Liver (tissue), 9 donors: ENCODE measurements around the gene ZNF626. TPM values are rescaled to one million over a fixed set of nuclear protein-coding genes. Genes with fewer than 3 reads are reported as not detected.

Experiments
- DNase-seq: peaks from one replicate; pipeline ENCODE4 v3.0.0-alpha.2; 2017; ENCODE audit warnings: low spot score
- H3K27ac ChIP-seq, 2 donors: one replicate each; pipeline ENCODE4 v1.7.0; 2013; ENCODE audit warnings: inconsistent platforms in 2 of 2, low read length in 2 of 2, control low read depth in 1 of 2, low read depth in 1 of 2, mild to moderate bottlenecking in 1 of 2
- H3K27me3 ChIP-seq, 4 donors: one replicate each; pipeline versions ENCODE4 v1.6.1 to v1.7.0; 2013; ENCODE audit warnings: low read length in 3 of 4, inconsistent platforms in 1 of 4, mild to moderate bottlenecking in 1 of 4, moderate library complexity in 1 of 4; ENCODE audit not compliant: control insufficient read depth in 4 of 4, insufficient read depth in 4 of 4
- H3K36me3 ChIP-seq, 4 donors: one replicate each; pipeline versions ENCODE4 v1.6.1 to v1.7.0; 2013; ENCODE audit warnings: low read length in 3 of 4, mild to moderate bottlenecking in 3 of 4, low read depth in 1 of 4, moderate library complexity in 1 of 4; ENCODE audit not compliant: control insufficient read depth in 4 of 4, insufficient read depth in 3 of 4
- H3K4me1 ChIP-seq, 4 donors: one replicate each; pipeline versions ENCODE4 v1.6.1 to v1.7.0; 2013; ENCODE audit warnings: low read length in 3 of 4, mild to moderate bottlenecking in 3 of 4, moderate library complexity in 1 of 4; ENCODE audit not compliant: control insufficient read depth in 4 of 4, insufficient read depth in 4 of 4
- H3K4me3 ChIP-seq, 3 donors: one replicate each; pipeline versions ENCODE4 v1.6.1 to v1.7.0; 2013; ENCODE audit warnings: low read length in 3 of 3, control low read depth in 1 of 3, low read depth in 1 of 3, mild to moderate bottlenecking in 1 of 3
- H3K9ac ChIP-seq, 2 donors: one replicate each; pipeline ENCODE4 v1.7.0; 2013; ENCODE audit warnings: low read length in 2 of 2, mild to moderate bottlenecking in 2 of 2, moderate library complexity in 2 of 2, control low read depth in 1 of 2, low read depth in 1 of 2
- H3K9me3 ChIP-seq, 4 donors: one replicate each; pipeline versions ENCODE4 v1.6.1 to v1.7.0; 2013; ENCODE audit warnings: low read length in 3 of 4; ENCODE audit not compliant: control insufficient read depth in 4 of 4
- CTCF ChIP-seq: fragments of 150-350 bp; IDR thresholded peaks from 2 replicates; pipeline ENCODE4 v1.5.1; 2017; ENCODE audit warnings: improper control_type of control experiment, low read depth, low read length; ENCODE audit not compliant: missing input control
- FOXA2 ChIP-seq: IDR thresholded peaks from 2 replicates; pipeline ENCODE4 v1.6.1; 2016; ENCODE audit warnings: antibody characterized with exemption
- HNF4A ChIP-seq, 2 donors: conservative IDR thresholded peaks; 2 replicates each; pipeline ENCODE4 v1.6.1; 2016; ENCODE audit warnings: antibody characterized with exemption in 2 of 2, mild to moderate bottlenecking in 2 of 2
- HNF4G ChIP-seq: IDR thresholded peaks from 2 replicates; pipeline ENCODE4 v1.6.1; 2016; ENCODE audit warnings: antibody characterized with exemption
- ZBTB33 ChIP-seq: IDR thresholded peaks from 2 replicates; pipeline ENCODE4 v1.6.1; 2016; ENCODE audit warnings: antibody characterized with exemption
- WGBS: extraction: QIAGEN DNeasy Blood & Tissue Kit; methylation state at CpG from one replicate; pipeline ENCODE4 v1.1.7; 2013; 5-methylcytosine and 5-hydroxymethylcytosine counted together
- polyA plus RNA-seq, 2 donors: library from polyadenylated mRNA; stranded (reverse) in 1 of 2; unstranded in 1 of 2; fragments of 200-250 nt in 1 of 2; fragments of >200 nt in 1 of 2; fragmentation: Nextera tagmentation in 1 of 2; extraction: Ambion mirVana in 1 of 2; gene quantifications; one replicate each; pipeline versions ENCODE4 v1.2.1 to v1.2.3, GENCODE V29; 2013 to 2015
- total RNA-seq, 2 donors: library from RNA; depleted of rRNA; stranded (reverse); fragments of >200 nt; gene quantifications; one replicate each; pipeline ENCODE4 v1.2.3, GENCODE V29; 2014
- donor health status: healthy.
- donor health status: healthy.
- donor health status: healthy.
- donor health status: healthy.
- donor health status: healthy.

Gene ZNF626
- total and polyA plus RNA-seq, 4 donors = 1.6 to 4.2 (median 2.9) TPM

GRCh38 chr19:20607943-20608342, 53.4 kb downstream of the ZNF626 start:
- H3K9me3 ChIP-seq = peaks cover 12 to 33% (median 20%) of the 10 kb centered on the region in 4 donors
- no peak overlapping the region for H3K9ac ChIP-seq
- no peaks in the 10 kb centered on the region for H3K36me3 ChIP-seq
- H3K4me1 ChIP-seq = no peaks in the 10 kb centered on the region
- no peaks in the 10 kb centered on the region for H3K27me3 ChIP-seq
- H3K4me3 ChIP-seq = no peak overlapping the region
- no peak overlapping the region for H3K27ac ChIP-seq
- WGBS = 51% methylated on average over 1 of the region's 1 CpG
- DNase-seq = no peak
- TF ChIP-seq HNF4G (no peak), FOXA2 (no peak), ZBTB33 (no peak), CTCF (no peak), HNF4A (conservative IDR thresholded peaks at IDR 0.05) (no peak)

Other genes with a start within 250 kb of the ZNF626 start
- gene ZNF737, start 95.8 kb downstream of the ZNF626 start, total RNA-seq = 1 to 10 TPM; 3.3 to 3.7 TPM
- 1 to 10 TPM in 1 of 2 donors, under 1 TPM in 1; 0.67 to 1.1 TPM for gene ZNF737, start 95.8 kb downstream of the ZNF626 start, polyA plus RNA-seq
- gene ZNF66, start 114.7 kb upstream of the ZNF626 start, total RNA-seq = 1 to 10 TPM; 1.4 to 4.5 TPM
- gene ZNF66, start 114.7 kb upstream of the ZNF626 start, polyA plus RNA-seq = under 1 TPM; 0.06 to 0.69 TPM